HEK293 (cell line): Measurements from ENCODE around the gene CSDE1.

Experiments
- CTCF ChIA-PET: fragments of 350-600 bp; formaldehyde crosslinking; extraction: SDS; loops from one replicate; lab custom pipeline; 2021; ENCODE audit warnings: antibody characterized with exemption; lab: Yijun Ruan, JAX
- POLR2A ChIA-PET: fragments of 300-600 bp; formaldehyde crosslinking; extraction: SDS; loops from one replicate; lab custom pipeline; 2020; ENCODE audit warnings: antibody characterized with exemption, inconsistent platforms; lab: Yijun Ruan, JAX
- H3K27ac ChIP-seq: fragments of 200-500 bp; sonication (Bioruptor generic); 2 replicates; pipeline ENCODE4 v1.5.1; 2014; ENCODE audit warnings: low read depth, low read length, control low read depth, inconsistent platforms; ENCODE audit errors: extremely low read depth
- H3K36me3 ChIP-seq, 2 experiments: fragments of 200-500 bp in 1 of 2; sonication (Bioruptor generic) in 1 of 2; 1 replicate in 1 of 2; 2 replicates in 1 of 2; pipeline ENCODE4 v1.5.1; 2014 to 2017; ENCODE audit warnings: inconsistent platforms in 2 of 2, low read length in 2 of 2; ENCODE audit not compliant: control insufficient read depth in 2 of 2, insufficient read depth in 1 of 2
- H3K4me1 ChIP-seq: fragments of 200-500 bp; sonication (Bioruptor generic); 2 replicates; pipeline ENCODE4 v1.5.1; 2014; ENCODE audit warnings: mild to moderate bottlenecking, low read length, inconsistent platforms; ENCODE audit not compliant: control insufficient read depth, insufficient read depth
- H3K4me3 ChIP-seq: 2 replicates; pipeline ENCODE4 v1.5.1; 2011; ENCODE audit warnings: low read depth, mild to moderate bottlenecking, control low read depth, low read length, moderate library complexity
- H3K9me3 ChIP-seq: fragments of 200-500 bp; sonication (Bioruptor generic); 2 replicates; pipeline ENCODE4 v1.5.1; 2014; ENCODE audit warnings: low read depth, low read length, inconsistent platforms; ENCODE audit not compliant: control insufficient read depth, insufficient read depth
- ATF2 ChIP-seq: fragments of 450-650 bp; formaldehyde crosslinking; IDR thresholded peaks from 2 replicates; pipeline ENCODE4 v1.5.1; 2016; ENCODE audit warnings: missing biosample characterization, missing genetic modification characterization, low read depth
- BCL11A ChIP-seq: fragments of 450-650 bp; formaldehyde crosslinking; IDR thresholded peaks from 2 replicates; pipeline ENCODE4 v1.5.1; 2016; ENCODE audit warnings: low read depth, missing biosample characterization, missing genetic modification characterization
- BCL11B ChIP-seq: fragments of 450-650 bp; formaldehyde crosslinking; IDR thresholded peaks from 2 replicates; pipeline ENCODE4 v1.5.1; 2016; ENCODE audit warnings: low read depth, missing biosample characterization, missing genetic modification characterization
- FEZF1 ChIP-seq: fragments of 450-650 bp; formaldehyde crosslinking; IDR thresholded peaks from 2 replicates; pipeline ENCODE4 v1.5.1; 2016; ENCODE audit warnings: missing biosample characterization, missing genetic modification characterization
- SETDB1 ChIP-seq: IDR thresholded peaks from one replicate; pipeline ENCODE4 v1.6.1; 2017; ENCODE audit warnings: mild to moderate bottlenecking, low read length, moderate library complexity, mixed read lengths; ENCODE audit not compliant: insufficient read length
- SP3 ChIP-seq: fragments of 450-650 bp; formaldehyde crosslinking; IDR thresholded peaks from 2 replicates; pipeline ENCODE4 v1.5.1; 2016; ENCODE audit warnings: missing biosample characterization, missing genetic modification characterization
- SP7 ChIP-seq: fragments of 450-650 bp; formaldehyde crosslinking; IDR thresholded peaks from 2 replicates; pipeline ENCODE4 v1.5.1; 2016; ENCODE audit warnings: missing biosample characterization, missing genetic modification characterization
- ZEB2 ChIP-seq: fragments of 450-650 bp; formaldehyde crosslinking; IDR thresholded peaks from 2 replicates; pipeline ENCODE4 v1.5.1; 2016; ENCODE audit warnings: missing biosample characterization, missing genetic modification characterization
- ZFHX2 ChIP-seq: fragments of 450-650 bp; formaldehyde crosslinking; conservative IDR thresholded peaks from 2 replicates; pipeline ENCODE4 v1.5.1; 2016; ENCODE audit warnings: missing biosample characterization, missing genetic modification characterization
- ZFP3 ChIP-seq: fragments of 450-650 bp; formaldehyde crosslinking; IDR thresholded peaks from 2 replicates; pipeline ENCODE4 v1.5.1; 2016; ENCODE audit warnings: low read depth, missing biosample characterization, missing genetic modification characterization
- ZNF16 ChIP-seq: fragments of 450-650 bp; formaldehyde crosslinking; IDR thresholded peaks from 2 replicates; pipeline ENCODE4 v1.5.1; 2016; ENCODE audit warnings: low read depth, missing biosample characterization, missing genetic modification characterization
- ZNF175 ChIP-seq: fragments of 450-650 bp; formaldehyde crosslinking; IDR thresholded peaks from 2 replicates; pipeline ENCODE4 v1.5.1; 2016; ENCODE audit warnings: missing biosample characterization, missing genetic modification characterization
- ZNF23 ChIP-seq: fragments of 450-650 bp; formaldehyde crosslinking; IDR thresholded peaks from 2 replicates; pipeline ENCODE4 v1.5.1; 2016; ENCODE audit warnings: missing biosample characterization, missing genetic modification characterization, borderline replicate concordance
- ZNF449 ChIP-seq: fragments of 450-650 bp; formaldehyde crosslinking; IDR thresholded peaks from 2 replicates; pipeline ENCODE4 v1.5.1; 2017; ENCODE audit warnings: missing biosample characterization, mild to moderate bottlenecking, missing genetic modification characterization, moderate library complexity
- ZNF488 ChIP-seq: fragments of 450-650 bp; formaldehyde crosslinking; IDR thresholded peaks from 2 replicates; pipeline ENCODE4 v1.5.1; 2016; ENCODE audit warnings: missing biosample characterization, missing genetic modification characterization
- ZNF514 ChIP-seq: fragments of 450-650 bp; formaldehyde crosslinking; IDR thresholded peaks from 2 replicates; pipeline ENCODE4 v1.5.1; 2016; ENCODE audit warnings: missing biosample characterization, missing genetic modification characterization
- ZNF624 ChIP-seq: fragments of 450-650 bp; formaldehyde crosslinking; IDR thresholded peaks from 2 replicates; pipeline ENCODE4 v1.5.1; 2017; ENCODE audit warnings: missing biosample characterization, missing genetic modification characterization
- ZNF639 ChIP-seq: fragments of 450-650 bp; formaldehyde crosslinking; IDR thresholded peaks from 2 replicates; pipeline ENCODE4 v1.5.1; 2016; ENCODE audit warnings: missing biosample characterization, missing genetic modification characterization
- ZNF645 ChIP-seq: fragments of 450-650 bp; formaldehyde crosslinking; IDR thresholded peaks from 2 replicates; pipeline ENCODE4; 2016; ENCODE audit warnings: missing biosample characterization, missing genetic modification characterization
- ZNF670 ChIP-seq: fragments of 450-650 bp; formaldehyde crosslinking; IDR thresholded peaks from 2 replicates; pipeline ENCODE4 v1.5.1; 2016; ENCODE audit warnings: missing biosample characterization, missing genetic modification characterization, low read depth
- ZNF704 ChIP-seq: fragments of 450-650 bp; formaldehyde crosslinking; IDR thresholded peaks from 2 replicates; pipeline ENCODE4 v1.5.1; 2016; ENCODE audit warnings: missing biosample characterization, missing genetic modification characterization
- ZXDB ChIP-seq: fragments of 450-650 bp; formaldehyde crosslinking; IDR thresholded peaks from 2 replicates; pipeline ENCODE4 v1.5.1; 2016; ENCODE audit warnings: missing biosample characterization, missing genetic modification characterization

CSDE1 gene

GRCh38 chr1:114691061-114691460 lies 66.7 kb downstream of the CSDE1 start:
- Histone ChIP-seq H3K27ac (no peak overlapping the region), H3K36me3 (no peaks in the 10 kb centered on the region), H3K4me1 (no peaks in the 10 kb centered on the region), H3K9me3 (no peaks in the 10 kb centered on the region), H3K4me3 (no peak overlapping the region)
- CTCF ChIA-PET: interaction anchor here (0.6 kb wide), 1 partner anchor 291 kb away, joined by 3 read pairs; no protein-coding TSS in a partner anchor
- TF ChIP-seq ZNF645 (no peak), ZNF670 (tag by site-specific recombination) (no peak), SP7 (tag by site-specific recombination) (peak; percentile 75), ZNF639 (tag by site-specific recombination) (no peak)
- POLR2A ChIA-PET: no interaction called here

- no peak for TF ChIP-seq ZNF488
- TF ChIP-seq ATF2 (tag by site-specific recombination): peak; percentile 18; the same call in 1 of the 2 replicates
- Histone ChIP-seq H3K4me3 (no peak overlapping the region), H3K27ac (no peak overlapping the region), H3K36me3 (no peaks in the 10 kb centered on the region), H3K4me1 (no peaks in the 10 kb centered on the region), H3K9me3 (no peaks in the 10 kb centered on the region)
- ChIA-PET CTCF (interaction anchor here (1.5 kb wide), 1 partner anchor 343 kb away, joined by 3 read pairs; no protein-coding TSS in a partner anchor), POLR2A (interaction anchor here (1.1 kb wide), 1 partner anchor 25 kb away, joined by 3 read pairs; no protein-coding TSS in a partner anchor)
Measured at GRCh38 chr1:114690148-114690547, 67.6 kb downstream of the CSDE1 start.

- H3K27ac ChIP-seq: no peak overlapping the region
- CTCF ChIA-PET: no interaction called here
- H3K36me3 ChIP-seq: no peaks in the 10 kb centered on the region
- H3K4me1 ChIP-seq: no peaks in the 10 kb centered on the region
- no peak overlapping the region for H3K4me3 ChIP-seq
- no peaks in the 10 kb centered on the region for H3K9me3 ChIP-seq
- POLR2A ChIA-PET: no interaction called here
- no peak for TF ChIP-seq ZNF670 (tag by site-specific recombination)
- TF ChIP-seq FEZF1 (tag by site-specific recombination): no peak
- no peak for TF ChIP-seq ZXDB (tag by site-specific recombination)
- no peak for TF ChIP-seq ZNF449 (tag by site-specific recombination)
- no peak for TF ChIP-seq ZNF175 (tag by site-specific recombination)
Measured at GRCh38 chr1:114688526-114688925, 69.3 kb downstream of the CSDE1 start.

GRCh38 chr1:114685851-114686250 lies 71.9 kb downstream of the CSDE1 start:
- no peaks in the 10 kb centered on the region for H3K4me1 ChIP-seq
- no peak overlapping the region for H3K27ac ChIP-seq
- H3K9me3 ChIP-seq: no peaks in the 10 kb centered on the region
- CTCF ChIA-PET: no interaction called here
- no peaks in the 10 kb centered on the region for H3K36me3 ChIP-seq
- POLR2A ChIA-PET: no interaction called here
- H3K4me3 ChIP-seq: no peak overlapping the region
- TF ChIP-seq SETDB1 (no peak), BCL11B (tag by site-specific recombination) (no peak), ZNF16 (no peak), SP3 (no peak), ZNF624 (tag by site-specific recombination) (no peak), ZNF704 (tag by site-specific recombination) (no peak), BCL11A (tag by site-specific recombination) (no peak), ZEB2 (tag by site-specific recombination) (no peak), ZNF514 (tag by site-specific recombination) (no peak), ZFHX2 (tag by site-specific recombination) (no peak), ZFP3 (tag by site-specific recombination) (no peak), ZNF23 (tag by site-specific recombination) (no peak)
